ENCODE data around the gene ISG20L2.

The ISG20L2 gene

DNA sequence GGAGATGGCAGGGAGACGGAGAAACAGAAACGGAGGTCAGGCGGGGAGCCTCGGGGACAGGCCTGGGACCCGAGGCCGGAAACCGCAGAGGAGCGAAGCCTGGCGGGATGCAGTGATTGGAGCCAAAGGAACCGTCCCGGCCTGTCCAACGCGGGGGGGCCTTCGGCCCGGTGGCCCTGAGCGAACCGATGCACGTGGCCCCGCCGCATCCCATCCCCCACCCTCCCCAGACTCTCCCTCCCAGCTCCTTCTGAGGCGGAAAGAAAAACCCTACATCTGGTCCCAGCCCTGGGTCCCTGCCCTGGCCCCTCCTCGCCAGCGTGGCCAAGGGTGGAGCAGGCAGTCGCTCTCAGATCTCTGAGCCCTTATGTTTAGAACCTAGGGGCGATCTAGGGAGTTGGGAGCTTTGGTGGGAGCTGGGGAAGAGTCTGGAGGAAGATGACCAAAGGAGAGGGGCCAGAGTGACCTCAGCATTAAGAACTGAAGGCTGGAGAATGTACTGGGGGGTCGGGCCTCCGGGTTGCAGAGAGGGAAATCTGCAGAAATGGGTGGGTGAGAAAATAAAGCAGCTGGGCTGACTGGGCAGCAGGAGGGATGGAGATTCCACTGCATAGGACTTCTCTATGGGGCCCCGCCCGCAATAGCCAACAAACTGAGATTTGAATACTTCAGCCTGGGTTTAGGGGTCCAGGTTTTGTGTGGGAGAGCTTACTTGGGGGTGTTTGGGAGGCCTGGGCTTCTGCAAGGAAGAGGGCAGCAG, 21.7 kb downstream of the ISG20L2 start:
- DNase-seq (ENCODE audit: low read depth), result no peak

DNA sequence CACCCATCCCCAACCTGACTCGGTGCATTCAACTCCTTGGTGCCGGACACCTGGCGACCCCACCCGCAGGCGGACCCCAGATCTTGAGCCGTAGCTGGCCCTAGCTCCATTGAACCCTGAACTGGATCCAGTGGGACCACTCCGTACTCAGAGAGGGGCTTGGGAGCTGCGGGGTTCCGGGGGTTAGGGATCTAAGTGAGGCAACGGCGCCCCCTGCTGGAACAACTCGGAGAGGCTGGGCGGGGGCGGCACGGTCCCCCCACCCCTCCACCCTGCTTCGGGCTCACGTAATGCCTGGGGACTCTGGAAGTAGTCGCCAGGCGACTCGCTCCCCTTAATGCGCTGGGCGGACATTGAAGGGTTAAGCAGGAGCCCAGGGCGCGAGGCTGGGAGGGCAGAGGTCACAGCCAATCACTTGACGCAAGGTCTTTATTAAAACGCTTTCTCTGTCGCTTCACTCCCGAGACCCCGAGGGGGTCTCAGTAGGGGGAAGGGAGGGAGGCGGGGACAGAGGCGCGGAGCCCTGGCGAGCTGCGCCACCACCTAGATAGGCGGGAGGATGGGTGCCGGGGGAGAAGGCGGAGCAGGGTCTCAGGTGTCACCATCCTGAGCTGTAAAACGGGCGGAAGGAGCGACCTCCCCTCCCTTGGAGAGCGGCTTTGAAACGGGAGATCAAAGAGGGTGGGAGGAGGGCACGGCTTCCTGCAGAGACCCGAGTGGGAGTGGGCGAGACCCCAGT, 22.5 kb downstream of the ISG20L2 start:
- no peak for DNase-seq (ENCODE audit: low read depth)

DNA sequence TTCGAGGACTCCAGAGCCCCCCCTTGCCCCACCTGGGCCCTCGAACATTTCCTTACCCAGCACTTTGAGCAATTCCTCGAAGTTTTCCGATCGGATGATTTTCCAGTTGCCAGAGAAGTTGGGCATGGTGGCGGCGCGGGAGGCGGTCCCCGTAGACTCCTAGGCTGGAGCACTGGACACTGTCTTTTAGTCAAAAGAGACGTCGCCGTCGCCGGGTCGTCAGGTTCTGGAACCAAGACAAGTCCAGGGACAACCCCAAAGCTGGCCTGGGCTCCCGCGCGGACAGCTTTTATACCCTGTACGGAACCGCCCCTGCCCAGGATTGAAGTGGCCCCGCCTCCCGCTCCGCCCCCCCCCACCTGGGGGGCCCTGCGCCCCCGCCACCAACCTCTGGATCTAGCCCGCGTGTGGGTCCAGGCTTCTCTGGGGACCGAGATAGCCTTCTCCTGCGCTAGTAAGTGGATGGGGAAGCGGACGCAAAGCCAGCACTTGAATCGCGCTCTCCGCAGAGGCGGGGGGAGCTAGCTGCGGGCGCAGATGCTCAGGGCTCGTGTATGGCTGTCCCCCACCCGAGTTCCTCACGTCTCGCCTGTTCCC, 23.1 kb downstream of the ISG20L2 start, which contains the start of gene CRABP2:
Gene CRABP2, minus strand, starts transcription at position 263 of the 597 bp plus-strand sequence. Its CDS starts 137 bp downstream, at position 126.
- DNase-seq (ENCODE audit: low read depth), result no peak

DNA sequence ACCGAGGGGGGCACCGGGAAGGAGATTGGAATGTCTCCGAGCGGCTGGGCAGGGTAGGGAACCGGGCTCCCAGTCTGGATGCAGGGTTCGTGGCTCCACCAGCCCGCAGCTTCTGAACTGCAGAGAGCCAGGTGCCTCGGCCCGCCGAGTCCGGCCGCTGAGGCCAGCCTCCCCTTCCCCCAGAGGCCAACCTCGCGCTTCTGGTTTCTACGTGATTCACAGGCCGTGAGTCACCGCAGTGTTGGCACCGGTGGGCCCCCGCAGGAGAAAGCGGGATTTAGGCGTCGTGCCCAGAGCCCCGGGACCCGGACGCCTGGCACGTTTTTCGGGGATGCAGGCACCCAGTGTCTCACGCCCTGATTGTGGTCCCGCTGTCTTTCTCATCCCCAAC, 23.6 kb downstream of the ISG20L2 start:
- DNase-seq (ENCODE audit: low read depth), result no peak

DNA sequence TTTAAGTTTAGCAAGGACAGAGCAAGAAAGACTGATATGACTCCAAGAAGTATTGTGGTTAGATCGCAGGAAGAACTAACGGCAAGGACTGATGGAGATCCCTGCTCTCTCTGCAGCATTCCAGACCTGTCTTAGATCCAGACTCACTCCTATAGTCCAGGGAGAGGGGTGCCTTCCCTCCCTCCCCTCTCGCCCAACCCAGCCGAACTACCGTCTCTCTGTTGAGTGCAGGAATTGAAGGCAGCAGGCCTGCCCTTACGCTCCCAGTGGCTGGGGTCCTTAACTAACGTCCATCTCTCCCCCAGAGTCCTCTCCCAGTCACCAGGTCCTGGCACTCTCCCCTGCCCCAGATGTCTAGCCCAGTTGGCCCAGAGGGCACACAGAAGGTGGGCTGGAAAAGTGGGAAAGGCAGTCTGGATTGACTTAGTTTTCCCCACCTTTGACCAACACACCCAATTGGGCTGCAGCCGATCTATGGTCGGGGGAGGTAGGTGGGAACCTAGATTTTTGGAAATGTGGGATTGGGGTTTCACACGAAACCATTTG, 24.3 kb downstream of the ISG20L2 start:
- DNase-seq (ENCODE audit: low read depth), result no peak

DNA sequence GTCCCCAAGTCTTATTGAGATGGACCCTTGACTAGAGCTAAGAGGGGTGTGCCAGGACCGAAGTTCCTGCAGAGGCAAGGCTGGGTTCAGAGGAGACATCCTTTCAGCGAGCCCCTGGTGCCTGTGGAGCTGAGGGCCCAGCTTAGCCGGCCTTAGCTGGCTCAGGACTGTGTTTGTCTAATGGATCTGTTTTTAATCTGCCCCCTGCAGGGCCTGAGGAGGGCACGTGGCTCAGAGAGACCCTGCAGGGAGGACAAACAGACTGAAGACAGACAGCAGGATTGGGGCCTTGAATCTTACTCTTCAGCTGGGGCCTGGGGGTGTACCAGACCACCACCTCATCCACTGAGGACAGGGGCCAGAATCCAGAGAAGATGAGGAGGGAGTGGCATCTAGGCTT, 24.8 kb downstream of the ISG20L2 start:
- no peak for DNase-seq (ENCODE audit: low read depth)

DNA sequence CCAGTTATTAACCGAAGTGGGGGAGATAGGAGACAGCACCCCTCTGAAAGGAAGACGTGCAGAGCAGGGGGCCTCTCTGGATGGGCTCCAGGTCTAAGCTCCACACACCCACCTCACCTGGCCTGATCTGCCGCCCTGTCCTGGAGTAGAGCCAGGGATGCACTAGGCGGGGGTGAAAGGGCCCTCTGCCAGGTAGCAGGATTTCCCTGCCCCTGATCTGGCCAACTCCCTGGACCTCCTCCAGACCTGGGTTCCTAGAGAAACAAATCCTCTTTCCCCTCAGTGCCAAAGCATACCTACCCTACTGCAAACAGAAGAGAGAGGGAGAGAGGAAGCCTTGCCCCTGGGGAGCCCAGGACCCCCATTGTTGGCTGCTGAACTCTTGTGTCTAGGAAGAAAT, 25.2 kb downstream of the ISG20L2 start:
- no peak for DNase-seq (ENCODE audit: low read depth)

DNA sequence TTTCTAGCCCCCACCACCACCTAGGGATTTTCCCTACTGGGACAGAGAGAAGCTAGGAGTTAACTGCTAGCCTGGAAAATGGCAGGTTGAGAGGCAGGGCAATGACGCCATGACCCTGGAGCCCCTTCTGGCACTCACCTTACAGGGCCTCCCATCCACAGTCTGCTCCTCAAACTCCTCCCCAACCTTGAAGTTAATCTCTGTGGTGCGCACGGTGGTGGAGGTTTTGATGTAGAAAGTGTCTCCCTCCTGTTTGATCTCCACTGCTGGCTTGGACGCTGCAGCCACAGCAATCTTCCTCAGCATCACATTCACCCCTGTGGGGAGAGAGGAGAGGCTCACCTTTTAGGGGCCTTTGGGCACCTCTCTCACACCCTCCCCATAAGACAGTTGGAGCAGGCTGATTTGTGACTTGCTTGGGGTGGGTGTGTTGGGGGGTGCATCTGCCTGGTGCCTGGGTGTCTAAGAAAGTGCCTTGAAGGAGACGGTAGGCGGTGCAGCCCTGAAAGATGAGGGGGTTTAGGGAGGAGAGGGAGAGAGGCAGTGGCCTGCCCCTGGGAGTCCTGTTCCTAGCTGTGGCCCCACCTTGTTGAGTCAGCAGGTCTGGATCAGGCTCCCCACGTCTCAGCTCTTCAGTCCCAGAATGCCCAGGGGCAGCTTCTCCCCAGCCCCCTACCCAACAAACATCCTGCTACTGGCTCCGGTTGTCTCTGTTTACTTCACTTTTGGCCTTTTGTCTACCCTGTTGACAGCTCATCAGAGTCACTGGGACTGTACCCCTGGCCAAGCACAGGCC, 27.6 kb downstream of the ISG20L2 start:
- DNase-seq (ENCODE audit: low read depth), result no peak

DNA sequence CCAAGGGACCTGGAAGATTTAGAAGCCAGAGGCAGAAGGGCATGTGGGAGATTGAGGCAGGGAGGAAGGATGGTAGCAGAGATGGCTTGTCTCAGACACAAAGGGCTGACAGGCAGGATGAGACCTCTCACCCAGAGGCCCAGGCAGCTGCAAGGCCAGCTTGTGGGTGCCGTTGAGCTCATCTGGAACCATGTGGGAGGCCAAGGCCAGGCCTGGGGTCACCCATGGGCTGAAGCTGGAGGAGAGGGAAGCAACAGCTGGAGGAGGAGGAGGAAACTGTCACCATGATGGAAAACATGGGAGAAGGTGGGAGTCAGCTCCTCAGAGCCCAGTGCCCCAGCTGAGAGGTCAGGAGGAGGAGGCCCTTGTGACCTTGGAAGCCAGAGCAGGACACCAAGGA, 29.6 kb downstream of the ISG20L2 start:
- DNase-seq (ENCODE audit: low read depth), result no peak

DNA sequence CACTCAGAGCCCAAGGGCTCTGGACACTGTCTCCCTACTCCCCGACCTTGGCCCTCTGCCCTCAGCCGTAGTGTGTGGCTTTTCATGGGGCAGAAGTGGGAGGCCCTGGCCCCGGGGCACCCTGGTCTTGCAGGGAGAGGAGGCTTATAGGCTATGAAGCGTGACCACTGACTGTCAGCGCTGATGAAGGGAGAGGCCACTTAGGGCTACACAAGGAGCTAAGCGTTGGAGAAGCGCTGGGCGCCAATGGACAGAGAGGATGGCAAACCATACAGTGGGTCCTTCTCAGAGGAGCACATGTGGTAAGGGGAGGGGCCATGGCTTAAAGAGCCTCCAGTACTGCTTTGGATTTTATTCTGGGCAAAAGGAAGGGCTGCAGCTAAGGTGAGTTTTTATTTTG, 31.1 kb downstream of the ISG20L2 start:
- DNase-seq (ENCODE audit: low read depth), result no peak

DNA sequence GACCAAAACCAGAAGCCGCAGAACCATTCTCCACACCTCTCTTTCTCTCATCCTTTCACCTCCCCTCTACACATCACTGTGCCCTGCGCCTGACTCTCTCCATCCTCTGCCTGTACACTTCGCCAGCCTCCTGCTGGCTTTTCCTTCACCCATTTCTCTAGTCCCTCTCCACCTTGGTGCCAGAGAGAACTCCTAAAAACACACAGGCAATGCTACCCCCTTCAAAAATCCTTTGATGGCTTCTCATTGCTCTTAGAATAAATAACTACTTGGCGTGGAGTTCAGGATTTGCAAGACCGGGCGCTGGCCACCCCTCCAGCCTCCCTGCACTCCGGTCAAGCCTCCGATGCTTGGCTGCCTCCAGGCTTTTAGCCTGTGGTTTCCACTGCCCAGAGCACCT, 31.8 kb downstream of the ISG20L2 start:
- no peak for DNase-seq (ENCODE audit: low read depth)

DNA sequence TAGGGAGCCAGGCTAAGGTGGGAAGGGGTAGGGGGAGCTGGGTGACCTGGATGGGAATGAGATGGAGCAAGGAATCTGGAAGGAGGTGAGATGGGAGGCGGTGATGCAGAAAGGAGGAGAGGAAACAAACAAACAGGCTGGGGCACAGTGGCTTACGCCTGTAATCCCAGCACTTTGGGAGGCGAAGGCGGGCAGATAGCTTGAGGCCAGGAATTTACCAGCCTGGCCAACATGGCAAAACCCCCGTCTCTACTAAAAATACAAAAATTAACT, 33.9 kb downstream of the ISG20L2 start:
- DNase-seq (ENCODE audit: low read depth), result no peak

DNA sequence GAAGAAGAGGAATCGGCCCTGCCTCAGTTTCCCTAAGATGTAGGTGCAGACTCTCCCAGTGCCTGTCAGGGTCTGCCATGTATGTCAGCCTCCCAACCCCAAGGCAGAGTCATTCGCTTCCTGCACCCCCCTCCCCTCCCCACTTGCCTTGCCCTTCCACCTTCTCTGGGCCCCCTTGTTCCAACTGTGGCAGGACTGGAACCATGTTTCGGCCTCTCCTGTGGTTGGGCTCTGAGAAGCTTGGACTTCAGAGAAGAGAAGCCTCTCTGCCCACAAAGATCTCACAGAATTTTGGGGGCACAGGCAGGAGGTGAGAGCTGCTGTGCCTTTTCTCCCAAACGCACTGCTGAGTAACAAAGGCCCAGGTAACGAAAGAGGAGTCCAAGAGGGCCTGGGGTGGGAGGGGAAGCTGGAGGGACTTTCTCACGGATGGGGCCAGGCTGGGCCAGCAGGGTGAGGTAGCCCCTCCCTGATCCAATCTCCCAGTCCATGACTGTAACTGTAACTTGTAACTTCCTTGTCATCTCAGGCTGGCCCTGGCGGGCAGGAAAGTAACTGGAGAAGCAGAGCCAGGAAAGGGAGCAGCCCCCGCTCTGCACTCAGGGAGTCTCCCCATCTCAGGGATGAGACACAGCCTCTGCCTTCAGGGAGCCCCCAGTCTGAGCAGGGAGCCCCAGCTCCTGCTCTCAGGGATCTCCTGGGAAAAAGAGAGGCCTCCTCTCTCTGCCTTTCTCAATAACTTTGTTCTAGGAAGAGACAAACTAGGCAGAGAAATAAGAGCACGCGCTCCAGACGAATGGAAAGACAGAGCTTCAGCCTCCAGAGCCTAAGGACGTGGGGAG, 34.5 kb downstream of the ISG20L2 start:
- no peak for DNase-seq (ENCODE audit: low read depth)

DNA sequence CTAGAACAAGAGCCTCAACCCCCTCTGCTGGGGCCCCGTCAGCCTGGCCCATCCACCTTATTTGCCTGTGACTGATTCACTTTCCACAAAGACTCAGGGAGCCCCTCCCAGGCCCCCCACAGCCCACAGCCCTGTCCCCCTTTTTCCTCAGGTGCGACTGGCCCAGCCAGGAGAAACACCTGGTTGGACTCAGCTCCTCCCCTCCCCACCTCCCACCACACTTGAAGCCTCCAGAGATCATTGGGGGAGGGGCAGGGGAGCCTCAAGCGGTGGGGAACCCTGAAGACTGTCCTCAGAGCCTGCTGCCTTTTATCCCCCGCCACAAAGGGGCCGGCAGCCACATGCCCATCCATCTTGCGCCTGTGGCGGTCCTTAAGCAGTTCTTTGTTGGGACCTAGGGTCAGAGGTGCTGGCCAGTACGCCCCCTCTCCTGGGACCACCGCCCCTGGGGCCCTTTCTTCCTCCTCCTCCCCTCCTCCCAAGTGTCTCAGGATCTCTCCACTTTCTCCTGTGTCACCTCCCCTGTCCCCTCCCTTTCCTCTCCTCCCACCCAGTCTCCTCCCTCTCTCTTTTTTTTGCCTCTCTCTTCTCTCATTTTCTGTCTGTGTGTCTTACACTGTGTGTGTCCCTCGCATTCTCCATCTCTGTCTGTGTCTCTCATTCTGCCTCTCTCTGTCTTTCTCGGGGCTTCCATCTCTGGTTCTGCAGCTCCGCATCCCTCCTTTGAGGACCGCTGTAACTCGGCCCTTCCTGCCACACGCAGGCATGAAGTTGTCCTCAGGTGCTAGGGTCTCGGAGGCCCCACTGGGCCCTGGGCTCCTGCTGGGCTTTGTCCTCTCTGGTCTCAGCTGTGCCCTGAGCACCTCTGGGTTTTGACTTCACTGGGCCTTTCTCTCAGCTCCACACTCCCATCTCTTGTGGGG, 35.4 kb downstream of the ISG20L2 start:
- DNase-seq (ENCODE audit: low read depth), result no peak

DNA sequence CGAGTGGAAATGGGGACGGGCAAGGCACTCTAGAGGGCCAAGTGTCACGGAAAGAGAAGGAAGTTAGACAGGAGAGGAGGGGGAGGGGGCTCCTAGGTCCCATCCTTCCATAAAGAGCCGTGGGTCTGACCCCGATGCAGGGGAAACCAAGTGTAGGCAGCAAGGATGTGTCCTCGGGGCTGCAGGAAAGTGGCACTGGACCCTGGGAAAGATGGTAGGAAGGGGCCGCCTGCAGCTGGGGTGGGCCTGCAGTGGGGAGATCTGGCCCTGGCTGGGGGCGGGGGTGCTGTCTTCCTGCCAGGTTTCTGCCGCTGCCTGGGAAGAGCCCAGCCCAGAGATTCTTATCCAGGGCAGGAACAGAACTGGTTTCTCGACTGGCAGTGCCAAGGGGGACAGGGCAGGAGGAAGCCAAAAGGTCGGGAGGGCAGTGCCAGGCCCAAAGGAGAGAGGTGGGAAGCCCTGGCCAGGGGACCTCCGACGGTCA, 36.1 kb downstream of the ISG20L2 start:
- DNase-seq (ENCODE audit: low read depth), result no peak

DNA sequence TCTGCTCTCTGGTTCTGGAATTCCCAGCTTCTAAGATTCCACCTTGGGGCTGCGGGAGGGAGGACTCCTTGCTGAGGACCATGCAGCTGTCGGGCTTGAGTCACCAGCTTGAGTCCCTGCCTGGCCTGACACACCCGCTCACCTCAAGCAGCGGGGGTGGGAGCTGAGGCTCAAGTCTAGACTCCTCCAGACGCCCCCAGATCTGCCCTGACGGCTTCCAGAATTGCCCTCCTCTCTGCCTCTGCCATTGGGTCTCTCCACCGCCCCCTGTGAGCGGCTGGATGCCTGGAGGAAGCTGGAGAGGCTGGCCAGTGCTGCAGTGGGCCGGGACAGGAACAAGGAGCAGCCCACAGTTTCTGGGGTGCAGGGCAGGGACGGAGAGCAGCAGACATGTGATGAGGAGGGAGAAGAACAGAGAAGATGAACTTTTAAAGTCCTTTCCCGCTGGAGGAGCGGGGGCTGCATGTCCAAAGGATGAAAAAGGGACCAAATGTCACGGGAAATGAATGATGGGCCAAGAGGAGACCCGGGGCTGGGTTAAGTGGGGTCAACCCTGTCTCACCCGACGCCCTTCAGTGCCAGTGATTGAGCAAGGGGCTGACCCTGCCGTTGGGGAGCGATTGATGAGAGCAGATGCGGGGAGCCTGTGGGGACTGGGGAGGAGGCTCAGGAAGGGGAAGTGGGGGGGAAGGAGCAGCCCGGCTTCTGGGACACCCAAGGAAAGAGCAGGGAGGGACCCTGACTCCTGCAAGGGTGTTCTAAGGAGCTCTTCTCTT, 36.7 kb downstream of the ISG20L2 start:
- DNase-seq (ENCODE audit: low read depth), result no peak

DNA sequence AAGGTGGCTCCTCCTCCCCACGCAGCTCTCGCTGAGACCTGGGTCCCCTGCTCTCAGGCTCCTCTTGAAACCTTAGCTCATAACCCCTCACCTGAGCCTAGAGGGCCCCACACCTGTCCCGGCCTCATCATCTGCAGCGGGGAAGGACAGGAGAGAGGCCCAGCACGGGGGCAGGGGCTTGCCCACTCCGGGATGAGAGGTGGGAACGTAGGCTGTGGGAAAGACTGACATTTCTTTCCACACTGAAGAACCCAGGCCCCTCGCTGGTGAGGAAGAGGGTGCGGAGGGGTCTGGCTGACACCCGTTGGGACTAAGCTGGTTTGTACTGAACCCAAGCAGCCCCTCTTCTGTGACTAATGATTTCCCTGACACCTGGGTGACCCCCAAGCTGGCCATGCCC, 37.4 kb downstream of the ISG20L2 start:
- DNase-seq (ENCODE audit: low read depth), result no peak

DNA sequence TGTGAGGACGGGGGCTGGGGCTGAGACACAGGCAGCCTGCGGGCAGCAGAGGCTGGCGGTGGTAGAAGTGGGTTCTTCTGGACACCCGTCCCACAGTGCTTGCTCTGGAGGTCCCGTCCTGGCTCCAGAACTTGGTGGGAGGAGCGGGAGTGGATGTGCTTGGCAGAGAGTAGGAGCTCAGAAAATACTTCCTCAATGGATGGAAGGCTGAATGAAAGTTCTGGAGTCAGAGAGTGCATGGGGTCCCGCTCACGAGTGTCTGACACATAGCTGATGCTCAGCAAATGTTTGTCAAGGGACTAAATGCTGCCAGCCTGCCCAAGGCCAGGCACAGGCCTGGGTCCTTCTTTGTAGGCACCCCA, 37.9 kb downstream of the ISG20L2 start:
- no peak for DNase-seq (ENCODE audit: low read depth)

DNA sequence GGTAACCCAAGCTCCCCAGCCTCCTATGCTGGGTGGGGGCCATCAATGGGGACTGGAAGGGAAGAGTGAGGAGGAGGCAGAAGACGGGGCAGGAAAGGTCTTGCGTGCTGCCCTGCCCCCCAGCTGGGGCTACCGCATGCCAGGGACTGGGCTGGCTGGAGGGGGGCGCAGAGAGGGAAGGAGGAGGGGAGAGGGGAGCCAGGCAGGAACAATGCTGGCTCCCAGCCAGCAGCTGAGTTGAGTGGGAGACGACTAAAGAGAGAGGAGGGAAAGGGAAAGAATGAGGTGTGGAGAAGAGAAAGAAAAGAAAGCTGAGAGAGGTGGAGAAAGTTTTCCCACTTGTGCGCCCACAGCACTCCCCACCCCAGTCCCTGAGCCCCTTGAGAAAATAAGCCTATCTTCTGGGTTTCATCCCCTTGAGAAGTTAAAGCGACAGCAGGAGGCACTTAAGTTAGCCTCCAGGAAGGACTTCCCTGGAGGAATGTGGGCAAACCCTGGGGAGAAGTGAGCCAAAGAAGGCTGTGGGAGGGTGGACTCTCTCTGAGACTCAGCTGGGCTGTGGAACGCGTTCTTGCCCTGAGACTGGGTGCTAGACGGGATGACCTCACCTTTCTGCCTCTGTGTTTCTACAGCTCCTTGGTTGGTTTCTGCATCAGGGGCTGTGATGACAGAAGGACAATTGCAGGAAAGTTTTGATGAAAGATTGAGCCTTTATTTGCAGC, 38.5 kb downstream of the ISG20L2 start:
- DNase-seq (ENCODE audit: low read depth), result no peak
